GM21737 (cell line): ENCODE results near the gene ANKRD44.
"Not testable (repeated sequence)": the region's sequence is repeated elsewhere in the genome, so short reads cannot be mapped to it uniquely, and the experiment has no call there.

Source experiments
- ATAC-seq: cut with Tn5 transposase; IDR thresholded peaks from one replicate; pipeline ENCODE4 v1.9.1; 2021; ENCODE audit warnings: mild to moderate bottlenecking, moderate library complexity; ENCODE audit not compliant: unreplicated experiment

Gene ANKRD44

GRCh38 chr2:197310271-197310985, at the start of gene ANKRD44:
Gene ANKRD44 (minus strand): TSS chr2:197310780. CDS start chr2:197310604, 176 bp downstream.
- ATAC-seq = peak; percentile 67

GRCh38 chr2:197359859-197360258, 49.3 kb upstream of the ANKRD44 start:
- no peak for ATAC-seq

GRCh38 chr2:197358931-197359330, 48.4 kb upstream of the ANKRD44 start:
- ATAC-seq = no peak

GRCh38 chr2:197357986-197358385, 47.4 kb upstream of the ANKRD44 start:
- no peak for ATAC-seq

- ATAC-seq = no peak
Measured at GRCh38 chr2:197356136-197356535, 45.6 kb upstream of the ANKRD44 start.

GRCh38 chr2:197354169-197354558, 43.6 kb upstream of the ANKRD44 start:
- ATAC-seq = no peak

- ATAC-seq = no peak
Measured at GRCh38 chr2:197353393-197354168, 43.0 kb upstream of the ANKRD44 start.

GRCh38 chr2:197349699-197350098, 39.1 kb upstream of the ANKRD44 start:
- ATAC-seq = no peak

- no peak for ATAC-seq
Measured at GRCh38 chr2:197348721-197349360, 38.3 kb upstream of the ANKRD44 start.

- ATAC-seq = no peak
Measured at GRCh38 chr2:197345846-197346370, 35.3 kb upstream of the ANKRD44 start.

GRCh38 chr2:197343968-197344367, 33.4 kb upstream of the ANKRD44 start:
- ATAC-seq = not testable (repeated sequence)

GRCh38 chr2:197340591-197340990, 30.0 kb upstream of the ANKRD44 start:
- ATAC-seq = no peak

GRCh38 chr2:197339496-197340220, 29.1 kb upstream of the ANKRD44 start:
- ATAC-seq = no peak

GRCh38 chr2:197339016-197339415, 28.4 kb upstream of the ANKRD44 start:
- no peak for ATAC-seq

GRCh38 chr2:197332641-197333040, 22.1 kb upstream of the ANKRD44 start:
- no peak for ATAC-seq

- ATAC-seq = no peak
Measured at GRCh38 chr2:197328461-197328860, 17.9 kb upstream of the ANKRD44 start.

GRCh38 chr2:197327472-197328098, 17.0 kb upstream of the ANKRD44 start:
- ATAC-seq = no peak

GRCh38 chr2:197327073-197327471, 16.5 kb upstream of the ANKRD44 start:
- ATAC-seq = no peak

- ATAC-seq = peak; percentile 81
Measured at GRCh38 chr2:197324801-197325200, 14.2 kb upstream of the ANKRD44 start.
